ENCODE data around the gene UBE2E2.
"Not testable (repeated sequence)": the region's sequence is repeated elsewhere in the genome, so short reads cannot be mapped to it uniquely, and the experiment has no call there.

DNA sequence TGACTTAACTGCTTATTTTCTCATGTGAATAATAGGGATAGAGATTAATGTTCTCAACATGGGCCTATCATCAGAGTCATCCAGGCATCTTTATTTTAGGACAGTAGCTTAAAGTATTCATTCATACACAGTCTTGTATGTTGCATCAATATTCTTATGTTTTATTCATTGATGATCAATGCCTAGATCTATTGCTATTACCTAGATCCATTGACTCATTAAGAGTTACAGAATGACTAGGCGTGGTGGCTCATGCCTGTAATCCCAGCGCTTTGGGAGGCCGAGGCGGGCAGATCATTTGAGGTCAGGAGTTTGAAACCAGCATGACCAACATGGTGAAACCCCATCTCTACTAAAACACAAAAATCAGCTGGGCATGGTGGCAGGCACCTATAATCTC, 26.3 kb upstream of the UBE2E2 start:
- TF ChIP-seq, protein P1, sequence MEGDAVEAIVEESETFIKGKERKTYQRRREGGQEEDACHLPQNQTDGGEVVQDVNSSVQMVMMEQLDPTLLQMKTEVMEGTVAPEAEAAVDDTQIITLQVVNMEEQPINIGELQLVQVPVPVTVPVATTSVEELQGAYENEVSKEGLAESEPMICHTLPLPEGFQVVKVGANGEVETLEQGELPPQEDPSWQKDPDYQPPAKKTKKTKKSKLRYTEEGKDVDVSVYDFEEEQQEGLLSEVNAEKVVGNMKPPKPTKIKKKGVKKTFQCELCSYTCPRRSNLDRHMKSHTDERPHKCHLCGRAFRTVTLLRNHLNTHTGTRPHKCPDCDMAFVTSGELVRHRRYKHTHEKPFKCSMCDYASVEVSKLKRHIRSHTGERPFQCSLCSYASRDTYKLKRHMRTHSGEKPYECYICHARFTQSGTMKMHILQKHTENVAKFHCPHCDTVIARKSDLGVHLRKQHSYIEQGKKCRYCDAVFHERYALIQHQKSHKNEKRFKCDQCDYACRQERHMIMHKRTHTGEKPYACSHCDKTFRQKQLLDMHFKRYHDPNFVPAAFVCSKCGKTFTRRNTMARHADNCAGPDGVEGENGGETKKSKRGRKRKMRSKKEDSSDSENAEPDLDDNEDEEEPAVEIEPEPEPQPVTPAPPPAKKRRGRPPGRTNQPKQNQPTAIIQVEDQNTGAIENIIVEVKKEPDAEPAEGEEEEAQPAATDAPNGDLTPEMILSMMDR (IDR thresholded peaks at IDR 0.05; ENCODE audit: low read depth, low read length, poor library complexity, severe bottlenecking) = not testable (repeated sequence)
- not testable (repeated sequence) for TF ChIP-seq EZH2phosphoT487 (IDR thresholded peaks at IDR 0.05; ENCODE audit: borderline replicate concordance, low read length)
